ENCODE results near the gene IMP3.
"Not testable (repeated sequence)": the region's sequence is repeated elsewhere in the genome, so short reads cannot be mapped to it uniquely, and the experiment has no call there.

The IMP3 gene

DNA sequence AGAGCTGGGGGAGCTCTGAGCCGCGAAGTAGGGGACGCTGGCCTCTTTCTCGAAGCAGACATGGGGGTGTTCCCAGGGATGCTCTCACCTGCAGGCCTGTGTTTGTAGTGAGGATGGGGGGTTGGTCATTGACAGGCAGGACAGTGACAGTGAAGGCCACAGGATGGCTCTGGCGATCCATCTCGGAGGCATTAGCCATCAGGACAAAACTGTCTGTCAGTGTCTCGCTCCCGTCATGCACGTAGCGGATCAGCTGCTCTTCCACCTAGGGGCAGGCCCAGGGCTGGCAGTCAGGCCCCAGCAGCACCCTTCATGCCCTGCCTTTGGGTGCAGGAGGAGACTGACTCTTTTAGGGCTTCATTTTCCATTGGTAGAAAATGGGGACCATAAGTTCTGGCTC, 44.6 kb upstream of the IMP3 start:
- no peak overlapping the region for H3K4me3 ChIP-seq (replicated peaks; ENCODE audit: low read depth, low read length)
- no peak for DNase-seq (ENCODE audit: extremely low read depth, low read depth)
- TF ChIP-seq, protein P1, sequence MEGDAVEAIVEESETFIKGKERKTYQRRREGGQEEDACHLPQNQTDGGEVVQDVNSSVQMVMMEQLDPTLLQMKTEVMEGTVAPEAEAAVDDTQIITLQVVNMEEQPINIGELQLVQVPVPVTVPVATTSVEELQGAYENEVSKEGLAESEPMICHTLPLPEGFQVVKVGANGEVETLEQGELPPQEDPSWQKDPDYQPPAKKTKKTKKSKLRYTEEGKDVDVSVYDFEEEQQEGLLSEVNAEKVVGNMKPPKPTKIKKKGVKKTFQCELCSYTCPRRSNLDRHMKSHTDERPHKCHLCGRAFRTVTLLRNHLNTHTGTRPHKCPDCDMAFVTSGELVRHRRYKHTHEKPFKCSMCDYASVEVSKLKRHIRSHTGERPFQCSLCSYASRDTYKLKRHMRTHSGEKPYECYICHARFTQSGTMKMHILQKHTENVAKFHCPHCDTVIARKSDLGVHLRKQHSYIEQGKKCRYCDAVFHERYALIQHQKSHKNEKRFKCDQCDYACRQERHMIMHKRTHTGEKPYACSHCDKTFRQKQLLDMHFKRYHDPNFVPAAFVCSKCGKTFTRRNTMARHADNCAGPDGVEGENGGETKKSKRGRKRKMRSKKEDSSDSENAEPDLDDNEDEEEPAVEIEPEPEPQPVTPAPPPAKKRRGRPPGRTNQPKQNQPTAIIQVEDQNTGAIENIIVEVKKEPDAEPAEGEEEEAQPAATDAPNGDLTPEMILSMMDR (IDR thresholded peaks at IDR 0.05; ENCODE audit: low read depth, low read length, missing control alignments) = no peak

DNA sequence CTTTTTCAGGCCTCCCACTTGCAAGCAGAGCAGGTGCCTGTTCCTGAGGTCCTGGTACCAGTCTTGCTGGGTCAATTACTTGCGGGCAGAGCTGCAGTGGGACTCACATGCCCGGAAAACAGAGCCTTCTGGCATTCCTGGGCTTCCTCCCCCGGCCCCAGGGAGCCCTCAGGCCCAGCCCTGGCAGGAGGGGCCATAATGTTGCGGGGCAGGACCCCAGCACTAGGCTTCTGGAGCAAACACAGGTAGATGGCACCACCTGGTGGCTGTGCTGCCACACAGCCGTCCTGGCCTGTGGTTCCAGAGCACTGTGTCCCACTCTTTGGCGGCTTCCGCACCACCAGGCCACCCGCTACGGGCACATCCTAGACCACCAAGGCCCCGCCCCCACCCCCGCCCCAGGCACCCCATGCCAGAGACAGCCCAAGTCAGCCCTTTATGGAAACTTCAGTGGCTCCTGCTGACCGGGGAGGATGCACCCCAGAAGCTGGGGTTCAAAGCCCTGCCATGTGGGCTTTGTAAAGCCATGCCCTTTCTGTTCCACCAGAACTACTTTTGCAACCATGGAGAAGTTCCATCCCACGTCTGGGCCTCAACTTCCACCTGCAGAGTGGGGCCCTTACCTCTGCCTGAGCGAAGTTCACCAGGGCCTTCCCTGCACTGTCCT, 43.8 kb upstream of the IMP3 start:
- H3K4me3 ChIP-seq (replicated peaks; ENCODE audit: low read depth, low read length); DNase-seq (ENCODE audit: extremely low read depth, low read depth): not testable (repeated sequence)
- TF ChIP-seq, protein P1 (IDR thresholded peaks at IDR 0.05; ENCODE audit: low read depth, low read length, missing control alignments) = peak; percentile 55

DNA sequence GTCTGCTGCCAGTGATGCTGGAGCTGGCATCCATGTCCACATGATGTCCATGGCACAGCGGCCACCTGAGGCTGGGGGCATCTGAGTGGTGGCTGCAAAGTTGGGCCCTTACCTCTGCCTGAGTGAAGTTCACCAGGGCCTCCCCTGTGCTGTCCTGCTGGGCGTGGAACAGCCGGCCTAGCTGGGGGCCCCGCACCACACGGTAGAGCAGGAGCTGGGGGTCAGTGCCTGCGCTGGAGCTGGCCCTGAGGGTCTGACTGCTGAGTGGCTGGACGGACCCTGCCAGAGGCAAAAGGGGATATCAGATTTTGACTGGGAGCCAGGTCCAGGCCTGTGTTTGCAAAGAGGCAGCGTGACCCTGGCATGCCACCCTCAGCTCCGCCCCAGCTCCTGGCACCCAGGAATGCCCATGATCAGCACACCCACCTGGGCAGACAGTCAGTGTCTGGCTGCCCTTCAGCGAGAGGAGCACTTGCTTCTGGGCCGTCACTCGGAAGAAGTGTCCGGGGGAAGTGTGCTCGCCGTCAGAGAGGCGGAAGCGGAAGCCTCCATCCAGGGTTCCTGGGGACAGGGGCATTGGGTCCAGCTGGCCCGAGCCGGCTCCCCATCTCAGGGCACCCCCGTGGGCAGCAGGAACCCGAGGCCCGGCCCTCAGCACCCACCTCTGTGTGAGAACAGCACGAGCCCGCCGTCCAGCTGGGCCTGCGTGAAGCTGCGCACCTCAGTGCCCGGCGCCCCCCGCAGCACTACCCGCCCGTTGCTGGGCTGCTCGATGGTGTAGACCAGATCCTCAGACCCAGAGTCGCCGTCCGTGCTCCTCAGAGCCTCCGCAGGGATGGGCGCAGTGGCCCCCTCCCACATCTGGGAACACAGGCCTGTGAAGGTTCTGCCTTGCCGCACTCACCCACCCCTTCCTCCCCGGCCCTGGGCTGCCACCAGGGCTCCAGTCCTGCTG, 42.4 kb upstream of the IMP3 start:
- DNase-seq (ENCODE audit: extremely low read depth, low read depth) = no peak
- H3K4me3 ChIP-seq (replicated peaks; ENCODE audit: low read depth, low read length) = no peak overlapping the region
- TF ChIP-seq, protein P1 (IDR thresholded peaks at IDR 0.05; ENCODE audit: low read depth, low read length, missing control alignments) = no peak

DNA sequence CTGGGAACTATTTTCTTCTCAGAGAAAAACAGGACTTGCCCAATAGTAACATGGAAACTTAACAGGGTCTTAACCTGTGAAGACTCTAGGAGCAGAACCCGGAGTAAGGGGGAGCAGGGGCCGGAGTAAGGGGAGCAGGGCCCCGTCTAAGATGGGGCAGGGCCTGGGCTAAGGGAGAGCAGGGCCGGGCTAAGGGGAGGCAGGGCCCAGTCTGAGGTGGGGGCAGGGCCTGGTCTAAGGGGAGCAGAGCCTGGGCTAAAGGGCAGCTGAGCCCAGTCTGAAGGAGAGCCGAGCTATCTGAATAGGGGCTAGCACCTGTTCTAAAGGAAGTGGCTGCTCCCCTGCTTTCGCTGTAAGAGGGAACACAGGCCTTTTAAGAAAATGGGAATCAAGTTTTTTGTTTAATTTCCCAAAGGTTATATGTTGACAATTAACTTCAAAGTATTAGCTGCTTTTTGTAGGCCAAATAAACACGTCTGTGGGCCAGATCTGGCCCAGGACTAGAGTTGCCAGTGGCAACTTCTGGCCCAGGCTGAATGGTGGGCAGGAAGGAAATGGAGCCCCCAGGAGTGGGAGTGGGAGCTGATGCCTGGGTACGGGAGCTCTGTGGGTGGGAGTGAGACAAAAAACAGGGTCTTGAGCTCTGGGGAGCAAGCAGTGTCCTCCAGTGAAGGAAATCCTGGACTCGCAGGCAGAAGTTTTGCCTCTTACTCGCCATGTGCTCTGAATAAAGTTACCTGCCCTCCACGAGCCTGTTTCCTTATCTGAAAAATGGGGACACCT, 40.2 kb upstream of the IMP3 start:
- TF ChIP-seq, protein P1 (IDR thresholded peaks at IDR 0.05; ENCODE audit: low read depth, low read length, missing control alignments) = no peak
- DNase-seq (ENCODE audit: extremely low read depth, low read depth) = no peak

DNA sequence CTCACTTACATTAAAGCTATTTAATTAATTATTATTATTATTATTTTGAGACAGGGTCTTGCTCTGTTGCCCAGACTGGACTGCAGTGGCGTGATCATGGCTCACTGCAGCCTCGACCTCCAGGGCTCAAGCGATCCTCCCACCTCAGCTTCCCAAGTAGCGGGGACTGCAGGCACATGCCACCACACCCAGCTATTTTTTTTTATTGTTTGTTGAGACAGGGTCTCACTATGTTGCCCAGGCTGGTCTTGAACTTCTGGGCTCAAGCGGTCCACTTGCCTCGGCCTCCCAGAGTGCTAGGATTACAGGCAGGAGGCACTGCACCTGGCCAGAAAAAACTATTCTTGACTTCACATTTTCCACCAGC, 38.3 kb upstream of the IMP3 start:
- DNase-seq (ENCODE audit: extremely low read depth, low read depth); H3K4me3 ChIP-seq (replicated peaks; ENCODE audit: low read depth, low read length): not testable (repeated sequence)

More for the DNA sequence above, 40.2 kb upstream of the IMP3 start:
- no peak overlapping the region for H3K4me3 ChIP-seq (replicated peaks; ENCODE audit: low read depth, low read length)

DNA sequence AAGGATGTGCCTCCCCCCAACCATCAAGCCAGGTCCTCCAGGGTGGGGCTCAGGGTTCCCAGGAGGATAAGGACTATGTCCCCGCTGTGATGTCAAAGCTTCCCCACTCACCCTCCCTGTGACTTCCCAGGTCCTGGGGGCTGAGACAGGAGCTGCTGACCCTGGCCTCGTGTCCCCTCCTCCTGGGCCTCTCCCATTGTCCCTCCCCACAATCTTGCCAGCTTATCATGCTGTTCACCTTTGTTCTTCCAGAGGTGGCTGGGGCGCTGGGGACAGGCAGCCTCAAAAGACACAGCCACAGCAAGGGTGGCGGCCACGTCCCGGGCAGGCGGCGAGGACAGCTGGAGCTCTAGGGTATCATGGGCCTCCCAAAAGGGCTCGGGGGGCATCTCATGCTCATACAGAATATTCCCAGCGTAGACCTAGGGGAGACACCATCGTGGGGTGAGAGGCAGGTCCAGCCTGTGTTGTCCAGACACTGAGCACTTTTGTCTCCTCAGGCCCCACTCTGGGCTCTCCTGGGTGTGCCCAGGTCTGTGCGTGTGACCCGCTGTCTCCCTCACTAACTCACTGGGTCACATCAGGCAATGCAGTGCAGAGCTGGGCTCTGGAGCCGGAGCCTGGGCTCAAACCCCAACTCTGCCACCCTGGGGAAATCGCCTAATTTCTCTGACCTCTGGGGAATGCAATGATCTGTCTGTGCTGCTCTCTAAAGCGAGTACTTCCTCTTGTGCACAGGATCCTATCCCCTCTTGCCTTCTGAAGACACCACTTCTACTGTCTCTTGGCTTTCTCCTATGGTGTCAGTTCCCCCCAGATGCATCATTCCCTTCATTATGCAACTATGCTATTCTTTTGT, 37.7 kb upstream of the IMP3 start:
- H3K4me3 ChIP-seq (replicated peaks; ENCODE audit: low read depth, low read length) = no peak overlapping the region
- TF ChIP-seq, protein P1 (IDR thresholded peaks at IDR 0.05; ENCODE audit: low read depth, low read length, missing control alignments) = no peak
- no peak for DNase-seq (ENCODE audit: extremely low read depth, low read depth)
